ENCODE results near the gene TMEM81.

- TF ChIP-seq USF1 (IDR thresholded peaks at IDR 0.05) (no peak), CEBPB (IDR thresholded peaks at IDR 0.05) (no peak), RAD21 (IDR thresholded peaks at IDR 0.05; ENCODE audit: low read depth) (no peak), YY1 (IDR thresholded peaks at IDR 0.05; ENCODE audit: low read depth) (no peak), TAF1 (IDR thresholded peaks at IDR 0.05; ENCODE audit: low read depth) (no peak), MAX (IDR thresholded peaks at IDR 0.05) (no peak), FOXM1 (IDR thresholded peaks at IDR 0.05; ENCODE audit: borderline replicate concordance, low read depth) (no peak), EGR1 (IDR thresholded peaks at IDR 0.05) (no peak), REST (IDR thresholded peaks at IDR 0.05; ENCODE audit: low read depth) (no peak), CREB1 (IDR thresholded peaks at IDR 0.05; ENCODE audit: low read depth) (no peak), TCF12 (IDR thresholded peaks at IDR 0.05; ENCODE audit: low read depth) (no peak), EP300 (IDR thresholded peaks at IDR 0.05; ENCODE audit: borderline replicate concordance) (no peak)
These were observed 12.5 kb downstream of the TMEM81 start for GRCh38 chr1:205071801-205072200.
